ENCODE data around the gene DPH3. TPM values are rescaled to one million over a fixed set of nuclear protein-coding genes. Genes with fewer than 3 reads are reported as not detected.

Gene DPH3
- total and polyA plus RNA-seq, 9 of the 15 experiments (the other 6 are each of a cell fraction or from before 2014, with no cell fraction given) = 15.9 to 131 (median 38.7) TPM

DNA sequence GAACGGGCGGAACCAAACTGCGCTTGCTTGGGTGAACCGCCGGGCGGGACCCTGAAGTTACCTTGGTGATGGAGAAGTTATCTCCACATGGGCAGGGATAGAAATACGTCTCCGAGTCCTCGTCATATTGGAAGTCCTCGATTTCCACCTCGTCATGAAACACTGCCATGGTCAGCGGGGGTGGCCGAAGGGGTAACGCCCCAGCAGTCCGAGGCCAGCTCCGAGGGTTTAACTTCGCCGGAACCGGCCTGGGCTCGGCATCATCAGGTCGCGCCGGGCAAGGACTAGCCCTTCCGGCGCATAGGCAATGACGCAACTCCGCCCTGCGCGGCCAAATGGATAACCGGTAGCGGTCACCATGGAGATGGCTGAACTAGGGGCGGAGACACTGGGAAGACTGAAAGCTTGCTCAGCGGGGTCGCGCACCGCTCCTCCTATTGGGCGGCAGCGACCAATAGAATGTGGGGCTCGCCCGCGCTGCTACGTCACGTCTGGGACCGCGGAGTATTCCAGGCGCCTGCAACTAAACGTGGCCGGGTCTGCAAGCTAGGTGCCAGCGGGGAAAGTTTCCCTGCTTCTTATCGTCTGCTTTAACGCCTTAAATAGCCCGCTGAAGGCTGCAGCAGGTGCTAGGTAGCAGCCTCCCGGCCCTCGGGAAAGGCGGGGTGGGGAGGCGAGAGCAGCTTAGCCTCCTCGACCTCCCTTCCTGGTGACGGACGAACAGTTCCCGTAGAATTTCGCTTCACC, at the start of gene DPH3, which contains the start of gene OXNAD1 (continued):
- TF ChIP-seq, protein P1, sequence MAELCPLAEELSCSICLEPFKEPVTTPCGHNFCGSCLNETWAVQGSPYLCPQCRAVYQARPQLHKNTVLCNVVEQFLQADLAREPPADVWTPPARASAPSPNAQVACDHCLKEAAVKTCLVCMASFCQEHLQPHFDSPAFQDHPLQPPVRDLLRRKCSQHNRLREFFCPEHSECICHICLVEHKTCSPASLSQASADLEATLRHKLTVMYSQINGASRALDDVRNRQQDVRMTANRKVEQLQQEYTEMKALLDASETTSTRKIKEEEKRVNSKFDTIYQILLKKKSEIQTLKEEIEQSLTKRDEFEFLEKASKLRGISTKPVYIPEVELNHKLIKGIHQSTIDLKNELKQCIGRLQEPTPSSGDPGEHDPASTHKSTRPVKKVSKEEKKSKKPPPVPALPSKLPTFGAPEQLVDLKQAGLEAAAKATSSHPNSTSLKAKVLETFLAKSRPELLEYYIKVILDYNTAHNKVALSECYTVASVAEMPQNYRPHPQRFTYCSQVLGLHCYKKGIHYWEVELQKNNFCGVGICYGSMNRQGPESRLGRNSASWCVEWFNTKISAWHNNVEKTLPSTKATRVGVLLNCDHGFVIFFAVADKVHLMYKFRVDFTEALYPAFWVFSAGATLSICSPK (IDR thresholded peaks at IDR 0.05; ENCODE audit: borderline replicate concordance) = no peak
- TF ChIP-seq TOE1 (IDR thresholded peaks at IDR 0.05; ENCODE audit: borderline replicate concordance) = peak; percentile 63; the same call in 1 of the 2 replicates
- TF ChIP-seq TOE1 (CRISPR knock-in tag; IDR thresholded peaks at IDR 0.05; ENCODE audit: borderline replicate concordance, low read depth) = no peak
- TF ChIP-seq RUNX1 (IDR thresholded peaks at IDR 0.05; ENCODE audit: low read depth) = no peak; the same call in 1 of the 2 replicates
- no peak for TF ChIP-seq ZNF79 (CRISPR knock-in tag; IDR thresholded peaks at IDR 0.05; ENCODE audit: low read depth)
- no peak for TF ChIP-seq FOXM1 (IDR thresholded peaks at IDR 0.05; ENCODE audit: low read depth)
- TF ChIP-seq FOXM1 (CRISPR knock-in tag; IDR thresholded peaks at IDR 0.05; ENCODE audit: low read depth) = 0 out of 2 replicates have a peak, but pooled peaks have one; percentile 54
- peak; percentile 100 for TF ChIP-seq MTA1 (IDR thresholded peaks at IDR 0.05; ENCODE audit: borderline replicate concordance)
- TF ChIP-seq ZNF431 (CRISPR knock-in tag; IDR thresholded peaks at IDR 0.05) = no peak
- TF ChIP-seq, protein P2, sequence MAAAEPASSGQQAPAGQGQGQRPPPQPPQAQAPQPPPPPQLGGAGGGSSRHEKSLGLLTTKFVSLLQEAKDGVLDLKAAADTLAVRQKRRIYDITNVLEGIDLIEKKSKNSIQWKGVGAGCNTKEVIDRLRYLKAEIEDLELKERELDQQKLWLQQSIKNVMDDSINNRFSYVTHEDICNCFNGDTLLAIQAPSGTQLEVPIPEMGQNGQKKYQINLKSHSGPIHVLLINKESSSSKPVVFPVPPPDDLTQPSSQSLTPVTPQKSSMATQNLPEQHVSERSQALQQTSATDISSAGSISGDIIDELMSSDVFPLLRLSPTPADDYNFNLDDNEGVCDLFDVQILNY (CRISPR knock-in tag; IDR thresholded peaks at IDR 0.05) = no peak
- TF ChIP-seq, protein P3, sequence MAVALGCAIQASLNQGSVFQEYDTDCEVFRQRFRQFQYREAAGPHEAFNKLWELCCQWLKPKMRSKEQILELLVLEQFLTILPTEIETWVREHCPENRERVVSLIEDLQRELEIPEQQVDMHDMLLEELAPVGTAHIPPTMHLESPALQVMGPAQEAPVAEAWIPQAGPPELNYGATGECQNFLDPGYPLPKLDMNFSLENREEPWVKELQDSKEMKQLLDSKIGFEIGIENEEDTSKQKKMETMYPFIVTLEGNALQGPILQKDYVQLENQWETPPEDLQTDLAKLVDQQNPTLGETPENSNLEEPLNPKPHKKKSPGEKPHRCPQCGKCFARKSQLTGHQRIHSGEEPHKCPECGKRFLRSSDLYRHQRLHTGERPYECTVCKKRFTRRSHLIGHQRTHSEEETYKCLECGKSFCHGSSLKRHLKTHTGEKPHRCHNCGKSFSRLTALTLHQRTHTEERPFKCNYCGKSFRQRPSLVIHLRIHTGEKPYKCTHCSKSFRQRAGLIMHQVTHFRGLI (CRISPR knock-in tag; IDR thresholded peaks at IDR 0.05) = no peak
- peak; percentile 51 to 61; a peak in 1 of 4 replicates for TF ChIP-seq TEAD1 (CRISPR knock-in tag; IDR thresholded peaks at IDR 0.05)
- 0 out of 2 replicates have a peak, but pooled peaks have one; percentile 22 for TF ChIP-seq ZNF143 (CRISPR knock-in tag; IDR thresholded peaks at IDR 0.05)
- TF ChIP-seq ZNF717 (CRISPR knock-in tag; IDR thresholded peaks at IDR 0.05) = no peak

All from K562 (cell line).